ENCODE data around the gene ANHX. TPM values are rescaled to one million over a fixed set of nuclear protein-coding genes. Genes with fewer than 3 reads are reported as not detected.

ANHX gene
- total RNA-seq, 6 experiments from 2014 or later, result not detected

- Histone ChIP-seq H3K9me3 (peaks cover 0 to 14% (median under 1%) of the 10 kb centered on the region in 4 donors), H3K27me3 (no peaks in the 10 kb centered on the region), H3K36me3 (no peaks in the 10 kb centered on the region), H3K4me3 (no peak overlapping the region), H3K4me1 (no peaks in the 10 kb centered on the region), H3K27ac (no peak overlapping the region)
- WGBS (ENCODE audit: insufficient coverage, low coverage, low lambda C conversion rate, missing lambda C conversion rate), result 60% methylated on average over 2 of the region's 3 CpGs
- DNase-seq (no peak), ATAC-seq (no peak)
- intact Hi-C loops (cut with DNase I), result no loop called here
- TF ChIP-seq POLR2A (IDR thresholded peaks at IDR 0.05), result no peak
- TF ChIP-seq CTCF (IDR thresholded peaks at IDR 0.05), result no peak
These were observed 20.0 kb downstream of the ANHX start for GRCh38 chr12:133215724-133216123.

DNA sequence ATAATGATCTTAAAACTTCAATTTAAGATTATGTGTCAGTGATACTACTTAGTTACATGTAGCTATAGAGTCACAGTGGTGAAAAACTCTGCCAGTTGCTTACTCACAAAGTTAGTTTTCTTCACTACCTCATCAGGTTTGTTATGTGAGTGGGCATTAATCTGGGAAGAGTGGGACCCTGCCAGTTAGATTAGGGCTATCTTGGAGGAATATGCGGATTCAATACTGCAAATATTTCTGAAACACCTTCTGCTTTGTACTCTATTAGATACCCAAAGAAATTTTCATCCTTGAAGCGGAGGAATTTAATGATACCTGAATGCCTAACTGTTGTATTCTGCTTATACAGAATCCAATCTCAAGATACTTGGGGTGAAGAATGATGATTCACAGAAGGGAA is 29.3 kb downstream of the ANHX start:
- ATAC-seq (no peak), DNase-seq (no peak)
- Histone ChIP-seq H3K36me3 (peaks cover 0 to 19% (median 15%) of the 10 kb centered on the region in 4 donors), H3K27me3 (no peaks in the 10 kb centered on the region), H3K4me1 (no peaks in the 10 kb centered on the region), H3K4me3 (no peak overlapping the region), H3K9me3 (peaks cover 28 to 71% (median 57%) of the 10 kb centered on the region in 4 donors), H3K27ac (no peak overlapping the region)
- WGBS (ENCODE audit: insufficient coverage, low coverage, low lambda C conversion rate, missing lambda C conversion rate), result 94% methylated on average over 2 of the region's 2 CpGs
- TF ChIP-seq CTCF (IDR thresholded peaks at IDR 0.05) (no peak), POLR2A (IDR thresholded peaks at IDR 0.05) (no peak)
- intact Hi-C loops (cut with DNase I), result no loop called here

DNA sequence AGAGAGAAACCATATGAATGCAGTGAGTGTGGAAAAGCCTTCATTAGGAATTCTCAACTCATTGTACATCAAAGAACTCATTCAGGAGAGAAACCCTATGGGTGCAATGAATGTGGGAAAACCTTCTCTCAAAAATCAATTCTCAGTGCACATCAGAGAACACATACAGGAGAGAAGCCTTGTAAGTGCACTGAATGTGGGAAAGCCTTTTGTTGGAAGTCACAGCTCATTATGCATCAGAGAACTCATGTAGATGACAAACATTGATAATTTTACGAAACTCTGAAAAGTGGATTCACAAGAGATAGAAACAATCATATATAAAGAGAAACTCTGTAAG is 31.4 kb downstream of the ANHX start:
- TF ChIP-seq CTCF (IDR thresholded peaks at IDR 0.05) (no peak), POLR2A (IDR thresholded peaks at IDR 0.05) (no peak)
- ATAC-seq (no peak), DNase-seq (no peak)
- Histone ChIP-seq H3K36me3 (peaks cover 0 to 30% (median 15%) of the 10 kb centered on the region in 4 donors), H3K27ac (no peak overlapping the region), H3K27me3 (no peaks in the 10 kb centered on the region), H3K4me3 (no peak overlapping the region), H3K9me3 (peaks cover 28 to 77% (median 58%) of the 10 kb centered on the region in 4 donors), H3K4me1 (no peaks in the 10 kb centered on the region)
- 85% methylated on average over 1 of the region's 1 CpG for WGBS (ENCODE audit: insufficient coverage, low coverage, low lambda C conversion rate, missing lambda C conversion rate)
- intact Hi-C loops (cut with DNase I), result no loop called here

GRCh38 chr12:133203344-133204263 is 32.1 kb downstream of the ANHX start:
- TF ChIP-seq CTCF (IDR thresholded peaks at IDR 0.05) (no peak), POLR2A (IDR thresholded peaks at IDR 0.05) (no peak)
- 98% methylated on average over 6 of the region's 7 CpGs for WGBS (ENCODE audit: insufficient coverage, low coverage, low lambda C conversion rate, missing lambda C conversion rate)
- Histone ChIP-seq H3K9me3 (peaks cover 28 to 72% (median 58%) of the 10 kb centered on the region in 4 donors), H3K27me3 (no peaks in the 10 kb centered on the region), H3K36me3 (peaks cover 0 to 30% (median 15%) of the 10 kb centered on the region in 4 donors), H3K4me1 (no peaks in the 10 kb centered on the region), H3K27ac (no peak overlapping the region), H3K4me3 (no peak overlapping the region)
- ATAC-seq, result no peak
- no peak for DNase-seq
- intact Hi-C loops (cut with DNase I), result no loop called here
